ENCODE measurements around the gene TGFBR3.

DNA sequence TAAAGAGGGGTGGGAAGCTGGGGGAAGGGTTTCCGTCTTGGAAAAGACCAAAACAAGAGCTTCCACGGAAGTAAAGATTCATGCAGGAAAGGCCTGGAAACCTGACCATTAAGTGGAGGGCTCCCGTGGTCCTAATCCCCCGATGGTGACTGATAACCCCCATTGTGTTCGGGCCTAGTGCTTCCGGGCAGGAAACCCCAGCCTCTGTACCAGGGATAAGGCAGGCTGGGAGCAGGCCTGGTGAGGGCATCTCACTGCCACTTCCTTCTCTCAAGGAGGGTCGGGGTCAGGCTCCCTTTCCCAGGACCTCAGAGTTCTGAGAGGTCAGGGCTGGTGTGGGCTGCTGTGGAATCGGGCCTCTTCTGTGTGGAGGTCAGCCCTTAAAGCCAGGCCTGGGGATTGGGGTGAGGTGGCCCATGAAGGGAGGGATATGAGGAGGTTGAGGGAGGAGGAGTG lies 248.4 kb downstream of the TGFBR3 start:
- TF ChIP-seq ZNF274 (IDR thresholded peaks at IDR 0.05; ENCODE audit: borderline replicate concordance, low read depth, low read length) (no peak), SIX5 (IDR thresholded peaks at IDR 0.05; ENCODE audit: borderline replicate concordance in 1 of 2, insufficient read depth in 1 of 2, low read depth in 1 of 2, low read length in 2 of 2) (no peak)
- TF ChIP-seq, protein P1, sequence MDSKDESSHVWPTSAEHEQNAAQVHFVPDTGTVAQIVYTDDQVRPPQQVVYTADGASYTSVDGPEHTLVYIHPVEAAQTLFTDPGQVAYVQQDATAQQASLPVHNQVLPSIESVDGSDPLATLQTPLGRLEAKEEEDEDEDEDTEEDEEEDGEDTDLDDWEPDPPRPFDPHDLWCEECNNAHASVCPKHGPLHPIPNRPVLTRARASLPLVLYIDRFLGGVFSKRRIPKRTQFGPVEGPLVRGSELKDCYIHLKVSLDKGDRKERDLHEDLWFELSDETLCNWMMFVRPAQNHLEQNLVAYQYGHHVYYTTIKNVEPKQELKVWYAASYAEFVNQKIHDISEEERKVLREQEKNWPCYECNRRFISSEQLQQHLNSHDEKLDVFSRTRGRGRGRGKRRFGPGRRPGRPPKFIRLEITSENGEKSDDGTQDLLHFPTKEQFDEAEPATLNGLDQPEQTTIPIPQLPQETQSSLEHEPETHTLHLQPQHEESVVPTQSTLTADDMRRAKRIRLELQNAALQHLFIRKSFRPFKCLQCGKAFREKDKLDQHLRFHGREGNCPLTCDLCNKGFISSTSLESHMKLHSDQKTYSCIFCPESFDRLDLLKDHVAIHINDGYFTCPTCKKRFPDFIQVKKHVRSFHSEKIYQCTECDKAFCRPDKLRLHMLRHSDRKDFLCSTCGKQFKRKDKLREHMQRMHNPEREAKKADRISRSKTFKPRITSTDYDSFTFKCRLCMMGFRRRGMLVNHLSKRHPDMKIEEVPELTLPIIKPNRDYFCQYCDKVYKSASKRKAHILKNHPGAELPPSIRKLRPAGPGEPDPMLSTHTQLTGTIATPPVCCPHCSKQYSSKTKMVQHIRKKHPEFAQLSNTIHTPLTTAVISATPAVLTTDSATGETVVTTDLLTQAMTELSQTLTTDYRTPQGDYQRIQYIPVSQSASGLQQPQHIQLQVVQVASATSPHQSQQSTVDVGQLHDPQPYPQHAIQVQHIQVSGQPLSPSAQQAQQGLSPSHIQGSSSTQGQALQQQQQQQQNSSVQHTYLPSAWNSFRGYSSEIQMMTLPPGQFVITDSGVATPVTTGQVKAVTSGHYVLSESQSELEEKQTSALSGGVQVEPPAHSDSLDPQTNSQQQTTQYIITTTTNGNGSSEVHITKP (IDR thresholded peaks at IDR 0.05; ENCODE audit: partially characterized antibody) = no peak
